Measurements from ENCODE around the gene DCDC2C. TPM values are rescaled to one million over a fixed set of nuclear protein-coding genes. Genes with fewer than 3 reads are reported as not detected.

The DCDC2C gene
- polyA plus RNA-seq, 3 donors, result not detected

GRCh38 chr2:3751806-3752205 is 48.4 kb downstream of the DCDC2C start:
- TF ChIP-seq CTCF (IDR thresholded peaks at IDR 0.05), result no peak
- no peak overlapping the region for H3K27ac Mint-ChIP-seq

GRCh38 chr2:3752376-3752775 is 49.0 kb downstream of the DCDC2C start:
- no peak for TF ChIP-seq CTCF (IDR thresholded peaks at IDR 0.05)
- no peaks in the 10 kb centered on the region for H3K36me3 Mint-ChIP-seq
- Histone ChIP-seq H3K4me1 (ENCODE audit: control insufficient read depth in 1 of 2, insufficient read depth in 2 of 2, low read length in 2 of 2) (no peaks in the 10 kb centered on the region), H3K9ac (ENCODE audit: insufficient read depth, low read length, poor library complexity, severe bottlenecking) (no peak overlapping the region), H3K4me3 (replicated peaks in 1 of 3; ENCODE audit: low read depth in 2 of 3, low read length in 3 of 3) (no peak overlapping the region), H3K79me2 (ENCODE audit: insufficient read depth, low read length) (no peaks in the 10 kb centered on the region), H3K9me3 (replicated peaks in 1 of 2; ENCODE audit: control insufficient read depth in 1 of 2, insufficient read depth in 1 of 2, low read length in 2 of 2) (no peaks in the 10 kb centered on the region), H3K27ac (ENCODE audit: low read depth in 1 of 2, low read length in 2 of 2) (no peak overlapping the region), H4K20me1 (ENCODE audit: insufficient read depth, low read length) (no peaks in the 10 kb centered on the region), H2AFZ (ENCODE audit: insufficient read depth, low read depth, low read length, poor library complexity, severe bottlenecking) (no peak overlapping the region), H3K4me2 (replicated peaks; ENCODE audit: extremely low read depth, low read length, poor library complexity, severe bottlenecking) (no peak overlapping the region), H3K36me3 (replicated peaks in 1 of 2; ENCODE audit: control insufficient read depth in 1 of 2, insufficient read depth in 2 of 2, low read length in 2 of 2) (no peaks in the 10 kb centered on the region), H3K27me3 (ENCODE audit: control insufficient read depth in 2 of 2, insufficient read depth in 2 of 2, low read length in 2 of 2) (no peaks in the 10 kb centered on the region)
- no peaks in the 10 kb centered on the region for H3K4me1 Mint-ChIP-seq
- no peak overlapping the region for H3K4me3 Mint-ChIP-seq
- H3K9me3 Mint-ChIP-seq, result no peaks in the 10 kb centered on the region
- intact Hi-C loops (cut with micrococcal nuclease), result no loop called here
- DNase-seq, result no peak
- H3K27me3 Mint-ChIP-seq (ENCODE audit: low read depth in 3 of 3), result peaks cover 1 to 6% (median 5%) of the 10 kb centered on the region in 3 donors
- WGBS (ENCODE audit: insufficient coverage), result 90% methylated on average over 3 of the region's 6 CpGs
- no peak overlapping the region for H3K27ac Mint-ChIP-seq

More at GRCh38 chr2:3751806-3752205, 48.4 kb downstream of the DCDC2C start:
- Mint-ChIP-seq H3K4me1 (no peaks in the 10 kb centered on the region), H3K4me3 (no peak overlapping the region), H3K36me3 (no peaks in the 10 kb centered on the region), H3K9me3 (no peaks in the 10 kb centered on the region), H3K27me3 (ENCODE audit: low read depth in 3 of 3) (peaks cover 1 to 7% (median 5%) of the 10 kb centered on the region in 3 donors)
- WGBS (ENCODE audit: insufficient coverage), result 14% methylated on average over 4 of the region's 5 CpGs
- Histone ChIP-seq H3K79me2 (ENCODE audit: insufficient read depth, low read length) (no peaks in the 10 kb centered on the region), H3K4me1 (ENCODE audit: control insufficient read depth in 1 of 2, insufficient read depth in 2 of 2, low read length in 2 of 2) (no peaks in the 10 kb centered on the region), H3K27me3 (ENCODE audit: control insufficient read depth in 2 of 2, insufficient read depth in 2 of 2, low read length in 2 of 2) (no peaks in the 10 kb centered on the region), H3K9me3 (replicated peaks in 1 of 2; ENCODE audit: control insufficient read depth in 1 of 2, insufficient read depth in 1 of 2, low read length in 2 of 2) (no peaks in the 10 kb centered on the region), H3K36me3 (replicated peaks in 1 of 2; ENCODE audit: control insufficient read depth in 1 of 2, insufficient read depth in 2 of 2, low read length in 2 of 2) (no peaks in the 10 kb centered on the region), H2AFZ (ENCODE audit: insufficient read depth, low read depth, low read length, poor library complexity, severe bottlenecking) (no peak overlapping the region), H3K27ac (ENCODE audit: low read depth in 1 of 2, low read length in 2 of 2) (no peak overlapping the region), H3K4me2 (replicated peaks; ENCODE audit: extremely low read depth, low read length, poor library complexity, severe bottlenecking) (no peak overlapping the region), H4K20me1 (ENCODE audit: insufficient read depth, low read length) (no peaks in the 10 kb centered on the region), H3K9ac (ENCODE audit: insufficient read depth, low read length, poor library complexity, severe bottlenecking) (no peak overlapping the region), H3K4me3 (replicated peaks in 1 of 3; ENCODE audit: low read depth in 2 of 3, low read length in 3 of 3) (no peak overlapping the region)
- intact Hi-C loops (cut with micrococcal nuclease), result no loop called here
- DNase-seq, result no peak

Data from CD14-positive monocyte (primary cell).